ENCODE measurements around the gene NEDD4L.

The NEDD4L gene

DNA sequence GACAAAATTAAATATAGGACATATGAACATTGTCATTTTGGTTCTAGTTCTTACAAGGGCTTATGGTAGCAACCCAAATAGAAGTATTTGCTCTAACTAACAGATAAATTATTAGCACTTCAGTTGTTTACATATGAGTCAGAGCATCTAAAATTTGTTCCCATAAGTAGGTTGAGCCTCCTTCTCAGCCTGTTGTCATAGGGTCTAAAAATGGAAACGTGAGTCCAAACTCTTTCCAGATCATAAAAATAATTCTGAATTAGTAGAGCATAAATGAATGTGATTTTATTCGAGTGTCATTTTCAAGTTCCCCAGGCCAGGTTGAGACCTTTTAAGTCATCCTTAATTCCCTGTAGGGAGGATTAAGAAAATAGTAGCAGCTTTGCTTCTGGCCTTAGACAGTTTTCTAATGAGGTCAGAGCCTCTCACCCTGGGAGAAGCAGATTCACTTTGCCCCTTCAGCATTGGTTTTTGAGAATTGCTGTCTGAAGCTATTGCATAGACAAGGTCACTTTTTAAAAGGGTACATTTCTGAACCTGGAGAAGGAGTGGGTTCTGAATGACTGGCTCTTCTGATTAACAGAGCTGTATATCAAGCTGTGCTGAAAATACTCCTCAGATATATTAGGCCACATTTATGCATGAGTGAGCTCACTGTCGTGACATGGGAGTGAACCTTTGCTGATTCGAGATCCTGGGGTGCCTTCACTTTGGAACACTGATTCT is 164.3 kb downstream of the NEDD4L start:
- no peak for TF ChIP-seq ARNTL (CRISPR knock-in tag; IDR thresholded peaks at IDR 0.05; ENCODE audit: borderline replicate concordance, low read depth)
- no peak for TF ChIP-seq ZNF8 (CRISPR knock-in tag; IDR thresholded peaks at IDR 0.05)
- no peak for TF ChIP-seq ZC3H10 (CRISPR knock-in tag; IDR thresholded peaks at IDR 0.05)
- no peak for TF ChIP-seq ISL1 (CRISPR knock-in tag; IDR thresholded peaks at IDR 0.05)
- ATAC-seq: peak; percentile 28

DNA sequence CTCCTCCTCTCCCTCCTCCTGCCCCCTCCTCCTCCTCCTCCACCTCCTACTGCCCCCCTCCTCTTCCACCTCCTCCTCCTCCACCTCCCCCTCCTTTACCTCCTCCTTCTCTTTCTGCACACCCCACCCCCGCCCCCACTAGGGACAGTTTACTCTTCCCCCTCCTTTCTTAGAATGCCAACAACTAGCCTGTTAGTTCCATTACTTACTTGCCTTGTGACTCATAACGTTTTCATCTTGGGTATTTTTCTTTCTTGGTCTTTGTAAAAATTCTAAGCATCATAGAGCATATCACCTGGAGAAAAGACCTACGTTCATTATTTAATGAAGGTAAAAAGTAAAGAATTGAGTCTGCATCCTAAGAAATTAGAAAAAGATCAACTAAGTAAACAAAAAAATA is 165.3 kb downstream of the NEDD4L start:
- 0 out of 3 replicates have a peak, but pooled peaks have one; percentile 18 for ATAC-seq
- no peak for TF ChIP-seq ZNF8 (CRISPR knock-in tag; IDR thresholded peaks at IDR 0.05)
- no peak for TF ChIP-seq ZFP3 (CRISPR knock-in tag; IDR thresholded peaks at IDR 0.05)
- no peak for TF ChIP-seq SNAI2 (CRISPR knock-in tag; IDR thresholded peaks at IDR 0.05)
- TF ChIP-seq OSR1 (CRISPR knock-in tag; IDR thresholded peaks at IDR 0.05): no peak
- TF ChIP-seq TOX (CRISPR knock-in tag; IDR thresholded peaks at IDR 0.05; ENCODE audit: borderline replicate concordance): no peak
- TF ChIP-seq, protein P1, sequence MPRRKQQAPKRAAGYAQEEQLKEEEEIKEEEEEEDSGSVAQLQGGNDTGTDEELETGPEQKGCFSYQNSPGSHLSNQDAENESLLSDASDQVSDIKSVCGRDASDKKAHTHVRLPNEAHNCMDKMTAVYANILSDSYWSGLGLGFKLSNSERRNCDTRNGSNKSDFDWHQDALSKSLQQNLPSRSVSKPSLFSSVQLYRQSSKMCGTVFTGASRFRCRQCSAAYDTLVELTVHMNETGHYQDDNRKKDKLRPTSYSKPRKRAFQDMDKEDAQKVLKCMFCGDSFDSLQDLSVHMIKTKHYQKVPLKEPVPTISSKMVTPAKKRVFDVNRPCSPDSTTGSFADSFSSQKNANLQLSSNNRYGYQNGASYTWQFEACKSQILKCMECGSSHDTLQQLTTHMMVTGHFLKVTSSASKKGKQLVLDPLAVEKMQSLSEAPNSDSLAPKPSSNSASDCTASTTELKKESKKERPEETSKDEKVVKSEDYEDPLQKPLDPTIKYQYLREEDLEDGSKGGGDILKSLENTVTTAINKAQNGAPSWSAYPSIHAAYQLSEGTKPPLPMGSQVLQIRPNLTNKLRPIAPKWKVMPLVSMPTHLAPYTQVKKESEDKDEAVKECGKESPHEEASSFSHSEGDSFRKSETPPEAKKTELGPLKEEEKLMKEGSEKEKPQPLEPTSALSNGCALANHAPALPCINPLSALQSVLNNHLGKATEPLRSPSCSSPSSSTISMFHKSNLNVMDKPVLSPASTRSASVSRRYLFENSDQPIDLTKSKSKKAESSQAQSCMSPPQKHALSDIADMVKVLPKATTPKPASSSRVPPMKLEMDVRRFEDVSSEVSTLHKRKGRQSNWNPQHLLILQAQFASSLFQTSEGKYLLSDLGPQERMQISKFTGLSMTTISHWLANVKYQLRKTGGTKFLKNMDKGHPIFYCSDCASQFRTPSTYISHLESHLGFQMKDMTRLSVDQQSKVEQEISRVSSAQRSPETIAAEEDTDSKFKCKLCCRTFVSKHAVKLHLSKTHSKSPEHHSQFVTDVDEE (CRISPR knock-in tag; IDR thresholded peaks at IDR 0.05): no peak
- no peak for TF ChIP-seq PPARA (CRISPR knock-in tag; IDR thresholded peaks at IDR 0.05; ENCODE audit: borderline replicate concordance)
- TF ChIP-seq TCF4 (CRISPR knock-in tag; IDR thresholded peaks at IDR 0.05; ENCODE audit: borderline replicate concordance): no peak
- no peak for TF ChIP-seq BACH2 (CRISPR knock-in tag; IDR thresholded peaks at IDR 0.05; ENCODE audit: borderline replicate concordance)
- TF ChIP-seq ARNTL (CRISPR knock-in tag; IDR thresholded peaks at IDR 0.05; ENCODE audit: borderline replicate concordance, low read depth): no peak
- TF ChIP-seq, protein P2, sequence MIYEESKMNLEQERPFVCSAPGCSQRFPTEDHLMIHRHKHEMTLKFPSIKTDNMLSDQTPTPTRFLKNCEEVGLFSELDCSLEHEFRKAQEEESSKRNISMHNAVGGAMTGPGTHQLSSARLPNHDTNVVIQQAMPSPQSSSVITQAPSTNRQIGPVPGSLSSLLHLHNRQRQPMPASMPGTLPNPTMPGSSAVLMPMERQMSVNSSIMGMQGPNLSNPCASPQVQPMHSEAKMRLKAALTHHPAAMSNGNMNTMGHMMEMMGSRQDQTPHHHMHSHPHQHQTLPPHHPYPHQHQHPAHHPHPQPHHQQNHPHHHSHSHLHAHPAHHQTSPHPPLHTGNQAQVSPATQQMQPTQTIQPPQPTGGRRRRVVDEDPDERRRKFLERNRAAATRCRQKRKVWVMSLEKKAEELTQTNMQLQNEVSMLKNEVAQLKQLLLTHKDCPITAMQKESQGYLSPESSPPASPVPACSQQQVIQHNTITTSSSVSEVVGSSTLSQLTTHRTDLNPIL (CRISPR knock-in tag; IDR thresholded peaks at IDR 0.05; ENCODE audit: low read depth): no peak
- TF ChIP-seq ZC3H10 (CRISPR knock-in tag; IDR thresholded peaks at IDR 0.05): no peak
- TF ChIP-seq ZNF565 (CRISPR knock-in tag; conservative IDR thresholded peaks at IDR 0.05; ENCODE audit: low read depth): no peak
- TF ChIP-seq ISL1 (CRISPR knock-in tag; IDR thresholded peaks at IDR 0.05): no peak
- TF ChIP-seq, protein P3, sequence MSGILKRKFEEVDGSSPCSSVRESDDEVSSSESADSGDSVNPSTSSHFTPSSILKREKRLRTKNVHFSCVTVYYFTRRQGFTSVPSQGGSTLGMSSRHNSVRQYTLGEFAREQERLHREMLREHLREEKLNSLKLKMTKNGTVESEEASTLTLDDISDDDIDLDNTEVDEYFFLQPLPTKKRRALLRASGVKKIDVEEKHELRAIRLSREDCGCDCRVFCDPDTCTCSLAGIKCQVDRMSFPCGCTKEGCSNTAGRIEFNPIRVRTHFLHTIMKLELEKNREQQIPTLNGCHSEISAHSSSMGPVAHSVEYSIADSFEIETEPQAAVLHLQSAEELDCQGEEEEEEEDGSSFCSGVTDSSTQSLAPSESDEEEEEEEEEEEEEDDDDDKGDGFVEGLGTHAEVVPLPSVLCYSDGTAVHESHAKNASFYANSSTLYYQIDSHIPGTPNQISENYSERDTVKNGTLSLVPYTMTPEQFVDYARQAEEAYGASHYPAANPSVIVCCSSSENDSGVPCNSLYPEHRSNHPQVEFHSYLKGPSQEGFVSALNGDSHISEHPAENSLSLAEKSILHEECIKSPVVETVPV (CRISPR knock-in tag; IDR thresholded peaks at IDR 0.05): no peak
- TF ChIP-seq ZFP30 (CRISPR knock-in tag; IDR thresholded peaks at IDR 0.05): no peak

DNA sequence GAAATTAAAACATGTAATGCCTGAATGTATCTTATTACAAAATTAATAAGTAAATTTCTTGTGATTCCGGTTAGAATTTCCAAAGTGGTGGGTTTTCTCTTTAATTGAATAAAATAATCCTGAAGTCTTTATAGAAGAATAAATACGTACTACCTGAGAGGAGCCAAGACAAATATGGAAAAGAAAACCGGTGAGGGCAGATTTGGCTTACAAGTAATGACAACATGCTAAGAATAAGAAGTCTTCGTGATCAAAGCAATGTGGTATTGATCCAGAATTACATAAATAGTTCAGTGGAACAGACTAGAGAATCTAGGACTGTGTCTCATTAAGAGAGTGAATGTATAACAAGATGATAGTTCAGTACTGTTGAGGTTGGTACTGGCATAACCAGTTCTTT is 167.5 kb downstream of the NEDD4L start:
- no peak for ATAC-seq
- TF ChIP-seq ZC3H10 (CRISPR knock-in tag; IDR thresholded peaks at IDR 0.05) (no peak), OSR1 (CRISPR knock-in tag; IDR thresholded peaks at IDR 0.05) (no peak), BACH2 (CRISPR knock-in tag; IDR thresholded peaks at IDR 0.05; ENCODE audit: borderline replicate concordance) (no peak), TCF4 (CRISPR knock-in tag; IDR thresholded peaks at IDR 0.05; ENCODE audit: borderline replicate concordance) (no peak), GLIS3 (CRISPR knock-in tag; IDR thresholded peaks at IDR 0.05) (no peak), CSDC2 (CRISPR knock-in tag; IDR thresholded peaks at IDR 0.05) (no peak), PPARA (CRISPR knock-in tag; IDR thresholded peaks at IDR 0.05; ENCODE audit: borderline replicate concordance) (no peak), ZNF565 (CRISPR knock-in tag; conservative IDR thresholded peaks at IDR 0.05; ENCODE audit: low read depth) (no peak), RARB (CRISPR knock-in tag; IDR thresholded peaks at IDR 0.05) (no peak), SNAI2 (CRISPR knock-in tag; IDR thresholded peaks at IDR 0.05) (no peak), ISL1 (CRISPR knock-in tag; IDR thresholded peaks at IDR 0.05) (no peak)

DNA sequence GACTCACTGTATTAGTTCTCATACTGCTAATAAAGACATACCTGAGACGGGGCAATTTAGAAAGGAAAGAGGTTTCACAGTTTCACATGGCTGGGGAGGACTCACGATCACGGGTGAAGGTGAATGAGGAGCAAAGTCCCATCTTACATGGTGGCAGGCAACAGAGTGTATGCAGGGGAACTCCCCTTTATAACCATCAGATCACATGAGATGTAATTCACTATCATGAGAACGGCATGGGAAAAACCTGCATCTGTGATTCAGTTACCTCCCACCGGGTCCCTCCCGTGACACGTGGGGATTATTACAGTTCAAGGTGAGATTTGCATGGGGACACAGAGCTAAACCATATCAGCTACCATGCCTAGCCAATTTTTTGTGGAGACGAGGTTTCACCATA is 168.2 kb downstream of the NEDD4L start:
- no peak for ATAC-seq
- TF ChIP-seq SNAI2 (CRISPR knock-in tag; IDR thresholded peaks at IDR 0.05): no peak
- TF ChIP-seq TOX (CRISPR knock-in tag; IDR thresholded peaks at IDR 0.05; ENCODE audit: borderline replicate concordance): no peak
- no peak for TF ChIP-seq GLIS3 (CRISPR knock-in tag; IDR thresholded peaks at IDR 0.05)
- TF ChIP-seq BACH2 (CRISPR knock-in tag; IDR thresholded peaks at IDR 0.05; ENCODE audit: borderline replicate concordance): no peak
- TF ChIP-seq ZNF70 (CRISPR knock-in tag; IDR thresholded peaks at IDR 0.05): no peak
- no peak for TF ChIP-seq ZNF565 (CRISPR knock-in tag; conservative IDR thresholded peaks at IDR 0.05; ENCODE audit: low read depth)
- TF ChIP-seq, protein P4, sequence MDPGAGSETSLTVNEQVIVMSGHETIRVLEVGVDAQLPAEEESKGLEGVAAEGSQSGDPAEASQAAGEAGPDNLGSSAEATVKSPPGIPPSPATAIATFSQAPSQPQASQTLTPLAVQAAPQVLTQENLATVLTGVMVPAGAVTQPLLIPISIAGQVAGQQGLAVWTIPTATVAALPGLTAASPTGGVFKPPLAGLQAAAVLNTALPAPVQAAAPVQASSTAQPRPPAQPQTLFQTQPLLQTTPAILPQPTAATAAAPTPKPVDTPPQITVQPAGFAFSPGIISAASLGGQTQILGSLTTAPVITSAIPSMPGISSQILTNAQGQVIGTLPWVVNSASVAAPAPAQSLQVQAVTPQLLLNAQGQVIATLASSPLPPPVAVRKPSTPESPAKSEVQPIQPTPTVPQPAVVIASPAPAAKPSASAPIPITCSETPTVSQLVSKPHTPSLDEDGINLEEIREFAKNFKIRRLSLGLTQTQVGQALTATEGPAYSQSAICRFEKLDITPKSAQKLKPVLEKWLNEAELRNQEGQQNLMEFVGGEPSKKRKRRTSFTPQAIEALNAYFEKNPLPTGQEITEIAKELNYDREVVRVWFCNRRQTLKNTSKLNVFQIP (CRISPR knock-in tag; IDR thresholded peaks at IDR 0.05; ENCODE audit: borderline replicate concordance, low read depth): no peak
- TF ChIP-seq ZFP3 (CRISPR knock-in tag; IDR thresholded peaks at IDR 0.05): no peak
- no peak for TF ChIP-seq TCF4 (CRISPR knock-in tag; IDR thresholded peaks at IDR 0.05; ENCODE audit: borderline replicate concordance)
- TF ChIP-seq PPARA (CRISPR knock-in tag; IDR thresholded peaks at IDR 0.05; ENCODE audit: borderline replicate concordance): no peak
- no peak for TF ChIP-seq ZNF8 (CRISPR knock-in tag; IDR thresholded peaks at IDR 0.05)
- TF ChIP-seq, protein P1 (CRISPR knock-in tag; IDR thresholded peaks at IDR 0.05): no peak
- TF ChIP-seq ARNTL (CRISPR knock-in tag; IDR thresholded peaks at IDR 0.05; ENCODE audit: borderline replicate concordance, low read depth): no peak
- no peak for TF ChIP-seq OSR1 (CRISPR knock-in tag; IDR thresholded peaks at IDR 0.05)
- no peak for TF ChIP-seq ESRRG (CRISPR knock-in tag; IDR thresholded peaks at IDR 0.05)
